Activated CD4-positive, alpha-beta T cell treated with anti-CD3 and anti-CD28 coated beads, Interleukin-2, amount 50 U/mL, for 4 hours (primary cell): Measurements from ENCODE around the gene MGST3.
"Not testable (repeated sequence)": the region's sequence is repeated elsewhere in the genome, so short reads cannot be mapped to it uniquely, and the experiment has no call there.

ENCODE experiments used
- DNase-seq, 2 experiments: peaks; one replicate each; pipeline ENCODE4 v3.0.0-alpha.2; 2020

MGST3 gene

GRCh38 chr1:165630629-165631341 is at the start of gene MGST3:
Gene MGST3 (plus strand): TSS chr1:165631234. CDS start chr1:165649848, 18,614 bp downstream.
- DNase-seq: peak; percentile 90 to 92

- no peak for DNase-seq
These were observed 49.1 kb upstream of the MGST3 start for GRCh38 chr1:165581926-165582325.

- DNase-seq: no peak
These were observed 44.6 kb upstream of the MGST3 start for GRCh38 chr1:165586398-165586797.

GRCh38 chr1:165591391-165591790 is 39.6 kb upstream of the MGST3 start:
- DNase-seq: not testable (repeated sequence)

- peak; percentile 71 to 79 for DNase-seq
These were observed 37.9 kb upstream of the MGST3 start for GRCh38 chr1:165592945-165593823.

- no peak for DNase-seq
These were observed 35.6 kb upstream of the MGST3 start for GRCh38 chr1:165595246-165595938.

- DNase-seq: peak; percentile 83 to 88
These were observed 33.0 kb upstream of the MGST3 start for GRCh38 chr1:165597883-165598675.

- DNase-seq: no peak
These were observed 32.4 kb upstream of the MGST3 start for GRCh38 chr1:165598676-165599059.

GRCh38 chr1:165600793-165601192 is 30.2 kb upstream of the MGST3 start:
- DNase-seq: no peak

GRCh38 chr1:165603810-165604209 is 27.2 kb upstream of the MGST3 start:
- DNase-seq: no peak

- no peak for DNase-seq
These were observed 25.8 kb upstream of the MGST3 start for GRCh38 chr1:165605246-165605645.

- DNase-seq: not testable (repeated sequence)
These were observed 24.4 kb upstream of the MGST3 start for GRCh38 chr1:165606676-165607075.

- DNase-seq: no peak
These were observed 20.2 kb upstream of the MGST3 start for GRCh38 chr1:165610866-165611265.

GRCh38 chr1:165612062-165612461 is 19.0 kb upstream of the MGST3 start:
- no peak for DNase-seq

- DNase-seq: no peak
These were observed 14.9 kb upstream of the MGST3 start for GRCh38 chr1:165616054-165616612.

GRCh38 chr1:165616987-165617546 is 14.0 kb upstream of the MGST3 start:
- no peak for DNase-seq

GRCh38 chr1:165619647-165620151 is 11.3 kb upstream of the MGST3 start:
- DNase-seq: no peak

GRCh38 chr1:165623624-165624023 is 7.4 kb upstream of the MGST3 start:
- no peak for DNase-seq

GRCh38 chr1:165624441-165624840 is 6.6 kb upstream of the MGST3 start:
- DNase-seq: no peak

GRCh38 chr1:165628147-165628822 is 2.7 kb upstream of the MGST3 start:
- DNase-seq: no peak

- no peak for DNase-seq
These were observed 1.9 kb upstream of the MGST3 start for GRCh38 chr1:165629151-165629550.
